Stimulated activated CD4-positive, alpha-beta T cell treated with anti-CD3 and anti-CD28 coated beads, Interleukin-15, amount 100 ng/mL, for 48 hours (primary cell): ENCODE results near the gene KIF5A.
A peak's percentile ranks its signal among the peaks of the same experiment; 100 is the strongest.
"Not testable (repeated sequence)": the region's sequence is repeated elsewhere in the genome, so short reads cannot be mapped to it uniquely, and the experiment has no call there.

Source experiments
- DNase-seq, 2 donors: peaks; one replicate each; pipeline ENCODE4 v3.0.0-alpha.2; 2020; ENCODE audit warnings: low read depth in 2 of 2

Gene KIF5A

DNA sequence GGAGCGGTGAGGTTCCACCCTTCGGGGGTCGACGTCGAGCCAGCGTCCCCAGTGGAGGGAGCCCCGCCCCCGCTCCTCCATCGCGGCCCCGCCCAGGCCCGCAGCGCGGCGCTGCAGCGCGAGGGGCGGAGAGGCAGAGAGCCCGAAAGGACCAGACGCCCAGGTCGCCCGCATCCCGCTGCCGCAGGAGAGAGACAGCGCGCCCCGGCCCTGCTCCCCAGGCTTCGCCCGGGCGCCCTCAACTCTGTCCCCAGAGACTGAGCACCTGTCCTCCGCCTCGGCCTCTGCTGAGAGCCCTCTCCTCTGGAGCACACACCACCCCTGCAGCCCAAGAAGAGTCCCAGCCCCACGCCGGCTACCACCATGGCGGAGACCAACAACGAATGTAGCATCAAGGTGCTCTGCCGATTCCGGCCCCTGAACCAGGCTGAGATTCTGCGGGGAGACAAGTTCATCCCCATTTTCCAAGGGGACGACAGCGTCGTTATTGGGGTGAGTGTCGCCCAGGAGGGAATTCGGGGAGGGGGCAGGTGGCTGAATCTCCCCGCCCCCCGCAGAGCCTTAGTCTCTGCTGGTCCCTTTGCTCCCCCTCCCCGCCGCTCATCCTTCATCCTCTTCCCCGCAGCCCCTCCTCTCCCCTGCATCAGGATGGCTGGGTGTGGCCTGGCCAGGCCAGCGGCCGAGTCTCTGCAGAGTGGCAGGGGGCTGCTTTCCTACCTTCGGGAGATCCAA is at the start of gene KIF5A:
Gene KIF5A, plus strand, starts transcription at position 136 of the 732 bp plus-strand sequence. Its CDS starts 228 bp downstream, at position 364.
- DNase-seq: peak in 1 of 2 donors; percentile 59

DNA sequence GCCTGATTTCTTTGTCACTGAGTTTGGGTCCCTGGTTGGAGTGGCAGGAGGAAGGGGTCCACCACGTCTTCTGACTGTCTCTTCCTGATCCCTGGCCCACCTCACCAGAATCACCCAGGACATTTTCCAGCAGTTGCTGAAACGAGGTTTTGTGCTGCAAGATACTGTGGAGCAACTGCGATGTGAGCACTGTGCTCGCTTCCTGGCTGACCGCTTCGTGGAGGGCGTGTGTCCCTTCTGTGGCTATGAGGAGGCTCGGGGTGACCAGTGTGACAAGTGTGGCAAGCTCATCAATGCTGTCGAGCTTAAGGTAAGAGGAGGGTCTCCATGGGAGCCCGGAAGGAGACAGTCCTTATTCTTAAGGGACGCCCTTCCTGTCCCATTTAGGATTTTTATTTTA is 49.6 kb upstream of the KIF5A start:
- DNase-seq: no peak

DNA sequence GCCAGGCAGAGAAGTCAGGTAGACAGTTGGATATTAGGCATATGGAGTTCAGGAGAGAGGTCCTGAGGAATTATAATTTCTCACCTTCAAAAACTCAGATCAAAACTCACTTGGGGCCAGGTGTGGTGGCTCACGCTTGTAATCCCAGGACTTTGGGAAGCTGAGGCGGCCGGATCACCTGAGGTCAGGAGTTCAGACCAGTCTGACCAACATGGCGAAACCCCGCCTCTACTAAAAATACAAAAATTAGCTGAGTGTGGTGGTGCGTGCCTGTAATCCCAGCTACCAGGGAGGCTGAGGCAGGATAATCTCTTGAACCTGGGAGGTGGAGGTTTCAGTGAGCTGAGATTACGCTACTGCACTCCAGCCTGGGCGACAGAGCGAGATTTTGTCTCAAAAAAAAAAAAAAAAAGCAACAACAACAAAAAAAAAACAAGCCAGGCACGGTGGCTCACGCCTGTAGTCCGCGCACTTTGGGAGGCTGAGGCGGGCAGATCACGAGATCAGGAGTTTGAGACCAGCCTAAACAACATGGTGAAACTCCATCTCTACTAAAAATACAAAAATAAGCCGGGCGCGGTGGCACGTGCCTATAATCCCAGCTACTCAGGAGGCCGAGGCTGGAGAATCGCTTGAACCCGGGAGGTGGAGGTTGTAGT is 47.4 kb upstream of the KIF5A start:
- DNase-seq: not testable (repeated sequence)

DNA sequence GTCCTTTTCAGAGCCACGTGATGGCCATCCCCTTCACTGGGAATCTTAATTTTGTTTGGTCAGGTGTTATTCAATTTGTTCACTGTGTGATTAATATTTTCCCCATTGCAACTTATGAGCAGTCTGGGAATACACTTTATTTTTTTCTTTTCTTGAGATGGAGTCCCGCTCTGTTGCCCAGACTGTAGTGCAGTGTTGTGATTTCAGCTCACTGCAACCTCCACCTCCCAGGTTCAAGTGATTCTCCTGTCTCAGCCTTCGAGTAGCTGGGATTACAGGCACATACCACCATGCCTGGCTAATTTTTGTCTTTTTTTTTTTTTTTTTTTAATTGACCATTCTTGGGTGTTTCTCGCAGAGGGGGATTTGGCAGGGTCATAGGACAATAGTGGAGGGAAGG is 43.3 kb upstream of the KIF5A start:
- DNase-seq: not testable (repeated sequence)

DNA sequence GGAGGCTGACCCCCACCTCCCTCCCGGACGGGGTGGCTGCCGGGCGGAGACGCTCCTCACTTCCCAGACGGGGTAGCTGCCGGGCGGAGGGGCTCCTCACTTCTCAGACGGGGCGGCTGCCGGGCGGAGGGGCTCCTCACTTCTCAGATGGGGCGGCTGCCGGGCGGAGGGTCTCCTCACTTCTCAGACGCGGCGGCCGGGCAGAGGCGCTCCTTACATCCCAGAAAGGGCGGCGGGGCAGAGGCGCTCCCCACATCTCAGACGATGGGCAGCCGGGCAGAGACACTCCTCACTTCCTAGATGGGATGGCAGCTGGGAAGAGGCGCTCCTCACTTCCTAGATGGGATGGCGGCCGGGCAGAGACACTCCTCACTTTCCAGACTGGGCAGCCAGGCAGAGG is 42.0 kb upstream of the KIF5A start:
- not testable (repeated sequence) for DNase-seq

DNA sequence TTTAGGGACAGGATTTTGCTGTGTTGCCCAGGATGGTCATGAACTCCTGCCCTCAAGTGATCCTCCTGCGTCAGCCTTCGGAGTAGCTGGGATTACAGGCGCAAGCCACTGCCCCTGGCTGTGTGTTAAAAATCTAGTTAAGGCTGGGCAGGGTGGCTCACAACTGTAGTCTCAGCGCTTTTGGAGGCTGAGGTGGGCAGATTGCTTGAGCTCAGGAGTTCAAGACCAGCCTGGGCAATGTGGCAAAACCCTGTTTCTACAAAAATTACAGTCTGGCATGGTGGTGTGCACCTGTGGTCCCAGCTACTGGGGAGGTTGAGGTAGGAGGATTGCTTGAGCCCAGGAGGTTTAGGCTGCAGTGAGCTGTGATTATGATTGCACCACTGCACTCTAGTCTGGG is 38.7 kb upstream of the KIF5A start:
- no peak for DNase-seq

DNA sequence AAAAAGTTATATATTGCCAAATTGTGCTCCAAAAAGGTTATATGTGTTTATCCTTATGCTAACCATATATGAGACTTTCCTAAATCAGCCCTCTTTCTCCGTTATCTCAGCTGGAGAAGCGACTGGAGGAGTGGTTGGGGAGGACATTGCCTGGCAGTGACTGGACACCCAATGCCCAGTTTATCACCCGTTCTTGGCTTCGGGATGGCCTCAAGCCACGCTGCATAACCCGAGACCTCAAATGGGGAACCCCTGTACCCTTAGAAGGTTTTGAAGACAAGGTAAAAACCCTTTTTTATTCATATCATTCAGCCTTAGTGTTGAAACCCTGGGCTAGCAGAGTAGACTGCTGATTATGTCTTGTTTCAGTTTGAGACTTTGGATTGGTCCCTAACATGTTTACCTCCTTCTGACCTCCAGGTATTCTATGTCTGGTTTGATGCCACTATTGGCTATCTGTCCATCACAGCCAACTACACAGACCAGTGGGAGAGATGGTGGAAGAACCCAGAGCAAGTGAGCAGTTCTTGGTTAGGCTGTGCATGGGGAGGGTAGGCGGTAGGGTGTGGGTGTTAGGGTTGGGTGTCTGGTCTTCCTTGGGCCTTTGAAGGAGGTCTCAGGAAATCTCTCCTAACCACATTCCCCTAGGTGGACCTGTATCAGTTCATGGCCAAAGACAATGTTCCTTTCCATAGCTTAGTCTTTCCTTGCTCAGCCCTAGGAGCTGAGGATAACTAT is 38.1 kb upstream of the KIF5A start:
- no peak for DNase-seq

DNA sequence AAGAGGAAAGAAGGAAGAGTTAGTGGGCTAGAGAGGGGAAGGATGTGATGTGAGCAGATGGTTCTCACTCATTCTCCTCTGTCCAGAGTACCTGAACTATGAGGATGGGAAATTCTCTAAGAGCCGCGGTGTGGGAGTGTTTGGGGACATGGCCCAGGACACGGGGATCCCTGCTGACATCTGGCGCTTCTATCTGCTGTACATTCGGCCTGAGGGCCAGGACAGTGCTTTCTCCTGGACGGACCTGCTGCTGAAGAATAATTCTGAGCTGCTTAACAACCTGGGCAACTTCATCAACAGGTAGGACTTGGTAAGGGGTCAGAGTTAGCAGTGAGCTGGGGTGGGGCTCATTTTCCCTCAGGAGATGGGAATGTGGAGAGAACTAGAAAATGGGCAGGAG is 37.2 kb upstream of the KIF5A start:
- DNase-seq: no peak

DNA sequence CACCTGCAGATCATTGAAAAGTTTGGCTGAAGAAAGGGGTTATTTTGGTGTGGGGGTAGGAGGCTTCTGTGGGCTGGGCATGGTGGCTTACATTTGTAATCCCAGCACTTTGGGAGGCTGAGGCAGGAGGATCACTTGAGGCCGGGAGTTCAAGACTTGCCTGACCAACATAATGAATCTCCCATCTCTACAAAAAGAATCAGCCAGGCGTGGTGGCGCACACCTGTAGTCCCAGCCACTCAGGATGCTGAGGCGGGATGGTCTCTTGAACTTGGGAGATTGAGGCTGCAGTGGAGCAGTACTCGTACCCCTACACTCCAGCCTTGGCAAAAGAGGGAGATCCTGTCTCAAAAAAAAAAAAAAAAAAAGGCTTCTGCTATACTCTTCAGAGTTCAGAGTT is 36.6 kb upstream of the KIF5A start:
- no peak for DNase-seq

DNA sequence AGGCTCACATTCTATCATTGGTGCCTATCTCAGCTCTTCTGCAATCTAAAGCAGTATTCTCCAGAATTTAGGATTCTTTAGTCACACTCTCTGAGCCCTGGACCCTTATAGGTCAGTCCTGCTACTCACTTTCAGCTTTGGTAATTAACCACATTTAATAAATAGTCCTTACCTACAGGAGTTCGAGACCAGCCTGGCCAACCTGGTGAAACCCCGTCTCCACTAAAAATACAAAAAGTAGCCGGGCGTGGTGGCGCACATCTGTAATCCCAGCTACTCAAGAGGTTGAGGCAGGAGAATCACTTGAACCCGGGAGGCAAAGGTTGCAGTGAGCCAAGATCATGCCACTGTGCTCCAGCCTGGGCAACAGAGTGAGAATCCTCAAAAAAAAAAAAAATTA is 36.2 kb upstream of the KIF5A start:
- not testable (repeated sequence) for DNase-seq

DNA sequence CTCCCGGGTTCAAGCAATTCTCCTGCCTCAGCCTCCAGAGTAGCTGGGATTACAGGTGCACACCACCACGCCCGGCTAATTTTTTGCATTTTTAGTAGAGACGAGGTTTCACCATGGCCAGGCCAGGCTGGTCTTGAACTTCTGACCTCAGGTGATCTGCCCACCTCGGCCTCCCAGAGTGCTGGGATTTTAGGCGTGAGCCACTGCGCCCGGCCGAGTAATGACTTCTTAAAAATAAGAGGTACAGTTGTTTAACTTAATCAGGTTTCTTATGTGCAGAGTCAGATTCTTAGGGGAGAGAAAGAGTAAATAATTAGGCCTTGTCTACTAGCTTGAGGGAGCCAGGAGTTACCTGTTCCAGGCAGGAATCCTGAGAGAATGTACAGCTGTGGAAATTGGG is 35.6 kb upstream of the KIF5A start:
- DNase-seq: not testable (repeated sequence)

DNA sequence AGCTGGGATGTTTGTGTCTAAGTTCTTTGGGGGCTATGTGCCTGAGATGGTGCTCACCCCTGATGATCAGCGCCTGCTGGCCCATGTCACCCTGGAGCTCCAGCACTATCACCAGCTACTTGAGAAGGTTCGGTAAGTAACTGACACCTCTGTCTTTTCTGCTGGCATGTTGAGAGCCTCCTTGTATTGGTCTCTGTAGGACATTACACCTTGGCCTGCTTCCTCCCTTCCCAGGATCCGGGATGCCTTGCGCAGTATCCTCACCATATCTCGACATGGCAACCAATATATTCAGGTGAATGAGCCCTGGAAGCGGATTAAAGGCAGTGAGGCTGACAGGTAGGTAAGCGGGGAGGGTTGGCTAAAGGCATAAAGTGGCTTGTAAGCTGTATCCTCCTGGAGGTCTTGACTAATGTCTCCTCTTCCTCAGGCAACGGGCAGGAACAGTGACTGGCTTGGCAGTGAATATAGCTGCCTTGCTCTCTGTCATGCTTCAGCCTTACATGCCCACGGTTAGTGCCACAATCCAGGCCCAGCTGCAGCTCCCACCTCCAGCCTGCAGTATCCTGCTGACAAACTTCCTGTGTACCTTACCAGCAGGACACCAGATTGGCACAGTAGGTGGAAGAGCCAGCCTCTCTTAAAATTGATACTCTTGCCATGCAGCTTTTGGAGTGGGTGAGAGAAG is 35.0 kb upstream of the KIF5A start:
- no peak for DNase-seq

DNA sequence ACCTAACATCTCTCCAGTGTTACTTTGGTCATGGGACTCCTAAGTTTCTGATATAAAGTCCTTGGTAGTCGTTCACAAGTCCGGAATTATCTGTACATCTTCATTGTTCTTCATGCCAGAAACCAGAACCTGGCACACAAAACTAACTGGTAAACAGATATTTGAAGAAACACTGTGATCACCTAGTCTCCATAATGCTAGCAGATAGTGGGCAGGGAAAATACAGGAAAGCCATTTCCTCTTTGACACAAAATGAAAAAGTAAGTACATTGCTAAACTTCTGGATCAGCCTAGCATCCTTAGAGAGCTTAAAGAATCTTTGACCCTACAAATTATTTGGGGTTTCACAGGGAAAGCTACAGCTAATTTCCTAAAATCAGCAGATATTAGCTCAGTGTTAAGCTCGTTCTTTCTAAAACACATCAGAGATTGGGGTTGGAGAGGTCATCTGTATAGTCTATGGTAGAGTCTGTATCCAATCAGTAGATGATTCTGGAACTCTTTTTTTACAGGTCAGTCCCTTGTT is 34.4 kb upstream of the KIF5A start:
- DNase-seq: no peak

DNA sequence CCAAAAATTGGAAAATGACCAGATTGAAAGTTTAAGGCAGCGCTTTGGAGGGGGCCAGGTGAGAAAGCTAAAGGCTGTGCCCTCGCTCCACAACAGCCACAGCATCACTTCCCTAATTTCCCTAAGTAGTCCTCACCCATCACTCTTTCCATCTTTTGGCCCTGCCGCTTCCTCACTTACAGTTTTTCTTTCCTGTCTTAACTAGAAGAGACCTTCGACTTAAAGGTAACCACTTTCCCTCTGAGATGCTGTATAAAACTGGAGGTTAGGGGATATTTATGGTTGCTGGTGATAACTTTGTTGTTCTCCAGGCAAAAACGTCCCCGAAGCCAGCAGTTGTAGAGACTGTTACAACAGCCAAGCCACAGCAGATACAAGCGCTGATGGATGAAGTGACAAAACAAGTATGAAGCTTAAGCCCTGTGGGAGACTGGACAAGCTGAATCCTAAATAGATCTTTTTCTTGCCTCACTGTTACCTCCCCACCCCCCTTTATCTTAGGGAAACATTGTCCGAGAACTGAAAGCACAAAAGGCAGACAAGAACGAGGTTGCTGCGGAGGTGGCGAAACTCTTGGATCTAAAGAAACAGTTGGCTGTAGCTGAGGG is 33.8 kb upstream of the KIF5A start:
- DNase-seq: no peak

DNA sequence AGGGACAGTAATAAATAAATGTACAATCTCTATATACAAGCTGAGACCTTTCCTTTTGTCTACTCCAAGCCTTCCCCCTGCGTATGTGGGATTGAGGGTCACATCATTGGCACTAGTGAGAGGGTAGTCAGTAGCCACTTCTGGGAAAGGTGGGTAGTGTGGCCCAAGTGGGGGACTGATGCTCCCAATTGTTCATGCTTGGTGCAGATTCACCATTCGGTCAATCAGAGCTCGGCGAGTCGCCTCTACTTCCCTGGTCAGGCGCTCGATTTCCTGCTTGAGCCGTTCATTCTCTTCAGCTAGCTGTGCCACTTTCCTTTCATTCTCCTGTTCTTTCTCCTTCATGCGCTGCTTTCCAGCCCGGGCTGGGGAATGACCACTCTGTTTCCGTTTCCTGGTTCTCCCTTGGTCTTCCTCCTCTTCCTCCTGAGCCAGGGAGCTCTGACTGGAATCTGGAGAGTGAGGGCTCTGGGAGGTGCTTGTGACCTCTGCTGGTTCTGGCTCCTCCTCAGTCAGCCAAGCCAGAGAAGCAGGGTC is 33.2 kb upstream of the KIF5A start:
- DNase-seq: no peak

DNA sequence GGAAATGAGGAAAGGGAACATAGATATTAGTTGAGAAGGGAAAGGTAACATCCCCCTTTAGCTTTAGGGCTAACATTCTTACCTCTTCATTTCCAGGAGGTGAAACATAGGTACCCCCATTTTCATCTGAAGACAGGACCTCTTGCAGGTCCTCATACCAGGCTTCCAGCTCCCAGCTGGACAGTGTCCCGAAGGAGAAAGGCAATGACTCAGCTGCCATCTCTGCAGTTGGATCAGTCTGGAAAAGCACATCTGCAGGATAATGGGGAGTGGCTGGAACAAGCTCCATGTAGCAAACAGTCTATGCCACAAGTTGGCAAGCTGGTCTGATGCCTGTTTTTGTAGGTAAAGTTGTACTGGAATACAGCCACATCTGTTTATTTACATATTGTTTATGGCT is 32.7 kb upstream of the KIF5A start:
- DNase-seq: no peak

DNA sequence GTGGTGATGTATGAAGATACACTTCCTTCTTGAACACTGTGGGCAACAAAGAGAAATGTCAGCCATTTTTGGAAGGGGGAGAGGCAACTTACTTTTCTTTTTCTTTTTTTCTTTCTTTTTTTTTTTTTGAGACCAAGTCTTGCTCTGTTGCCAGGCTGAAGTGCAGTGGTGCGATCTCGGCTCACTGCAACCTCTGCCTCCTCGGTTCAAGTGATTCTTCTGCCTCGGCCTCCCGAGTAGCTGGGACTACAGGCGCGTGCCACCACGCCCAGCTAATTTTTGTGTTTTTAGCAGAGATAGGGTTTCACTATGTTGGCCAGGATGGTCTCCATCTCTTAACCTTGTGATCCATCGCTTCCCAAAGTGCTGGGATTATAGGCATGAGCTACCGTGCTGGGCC is 32.1 kb upstream of the KIF5A start:
- not testable (repeated sequence) for DNase-seq

DNA sequence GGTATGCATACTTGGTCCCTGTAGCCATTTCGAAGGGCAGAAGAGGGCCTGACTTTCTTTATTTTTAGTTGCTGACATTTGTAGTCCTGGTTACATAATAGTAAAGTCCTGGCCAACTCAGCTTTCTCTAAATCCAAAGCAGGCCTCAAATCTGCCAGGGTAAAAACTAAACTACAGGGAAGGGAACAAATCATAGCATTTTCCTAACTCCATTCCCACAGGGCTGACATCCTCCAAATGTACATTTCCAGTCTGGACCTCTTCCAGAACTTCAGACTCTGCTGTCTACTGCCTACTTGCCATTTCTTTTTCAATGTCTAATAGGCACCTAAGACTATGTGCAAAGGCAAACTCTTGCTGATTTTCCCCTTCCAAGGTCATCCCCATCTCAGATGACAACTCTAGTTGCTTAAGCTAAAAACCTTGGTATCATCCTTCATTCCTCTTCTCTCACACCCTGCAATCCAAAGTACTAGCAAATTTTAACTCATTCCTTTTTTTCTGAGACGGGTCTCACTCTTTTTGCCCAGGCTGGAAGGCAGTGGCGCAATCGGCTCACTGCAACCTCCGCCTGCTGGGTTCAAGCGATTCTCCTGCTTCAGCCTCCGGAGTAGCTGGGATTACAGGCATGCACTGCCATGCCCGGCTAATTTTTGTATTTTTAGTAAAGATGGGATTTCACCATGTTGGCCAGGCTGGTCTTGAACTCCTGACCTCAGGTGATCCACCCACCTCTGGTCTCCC is 31.5 kb upstream of the KIF5A start:
- DNase-seq: no peak

DNA sequence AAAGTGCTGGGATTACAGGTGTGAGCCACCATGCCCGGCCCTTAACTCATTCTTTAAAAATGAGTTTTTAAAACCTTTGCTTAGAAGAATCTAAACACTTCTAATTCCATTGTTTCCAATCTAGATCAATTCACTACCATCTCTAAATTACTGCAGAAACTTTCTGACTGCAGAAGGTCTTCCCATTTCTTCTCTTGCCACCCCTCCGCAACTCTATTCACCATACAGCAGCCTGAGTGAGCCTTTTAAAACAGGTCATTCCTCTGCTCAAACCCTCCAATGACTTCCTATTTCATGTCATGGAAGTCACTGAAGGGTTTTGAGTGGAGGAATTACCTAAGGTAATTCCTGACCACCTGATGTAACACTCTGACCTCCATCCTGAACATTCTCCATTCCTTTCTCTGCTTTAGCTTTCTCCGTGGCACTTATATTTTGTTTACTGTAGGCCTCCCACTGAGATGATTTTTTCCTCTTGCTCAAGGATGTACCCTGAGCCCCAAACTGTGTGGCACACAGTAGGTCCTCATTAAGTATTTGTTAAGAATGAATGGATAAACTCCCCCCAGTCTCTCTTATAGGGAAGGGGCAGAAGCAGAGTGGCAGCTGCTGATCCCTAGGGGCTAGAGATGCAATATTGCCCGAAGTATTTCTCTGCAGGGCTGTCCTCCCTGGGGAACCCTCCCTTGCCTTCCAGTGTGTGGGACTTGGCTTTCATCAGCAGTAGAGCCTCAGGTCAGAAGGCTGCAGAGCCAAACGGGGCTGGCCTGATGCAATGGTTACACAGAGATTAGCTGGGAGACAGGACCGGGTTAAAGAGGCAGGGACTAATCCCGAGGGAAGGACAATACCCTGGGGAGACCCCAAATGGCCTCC is 30.7 kb upstream of the KIF5A start:
- DNase-seq: peak in 1 of 2 donors; percentile 6

DNA sequence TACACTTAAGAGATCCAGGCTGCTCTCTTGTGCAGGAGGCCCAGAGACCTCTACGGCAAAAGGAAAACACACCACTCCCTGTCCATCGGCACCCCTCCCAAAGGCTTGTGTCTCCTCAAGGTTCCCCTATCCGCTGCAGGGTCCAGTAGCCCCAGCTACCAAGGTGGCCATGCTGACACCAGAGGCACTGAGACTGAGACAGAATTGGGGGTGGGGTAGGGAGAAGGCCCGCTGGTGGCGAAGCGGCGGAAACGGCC is 30.1 kb upstream of the KIF5A start:
- DNase-seq: no peak
